Immature natural killer cell (primary cell): ENCODE data around the gene SPAG4. TPM values are rescaled to one million over a fixed set of nuclear protein-coding genes. Genes with fewer than 3 reads are reported as not detected.
A peak's percentile ranks its signal among the peaks of the same experiment; 100 is the strongest.

Source experiments
- DNase-seq, 3 donors: peaks; one replicate each; pipeline ENCODE4 v3.0.0; 2022; ENCODE audit warnings: mixed read lengths in 1 of 3
- H3K27ac Mint-ChIP-seq, 6 donors: one replicate each; pipeline ENCODE4 v1.8.0; 2020; ENCODE audit warnings: mixed read lengths in 6 of 6, mild to moderate bottlenecking in 5 of 6, inconsistent platforms in 4 of 6, moderate library complexity in 3 of 6
- H3K27me3 Mint-ChIP-seq, 3 donors: one replicate each; pipeline ENCODE4 v1.8.0; 2020 to 2021; ENCODE audit warnings: low read depth in 3 of 3, mild to moderate bottlenecking in 3 of 3, mixed read lengths in 3 of 3, moderate library complexity in 3 of 3, inconsistent platforms in 1 of 3
- H3K36me3 Mint-ChIP-seq, 3 donors: one replicate each; pipeline ENCODE4 v1.8.0; 2020; ENCODE audit warnings: mixed read lengths in 3 of 3, inconsistent platforms in 2 of 3, mild to moderate bottlenecking in 2 of 3
- H3K4me1 Mint-ChIP-seq, 2 donors: one replicate each; pipeline ENCODE4 v1.8.0; 2020; ENCODE audit warnings: inconsistent platforms in 2 of 2, mild to moderate bottlenecking in 2 of 2, mixed read lengths in 2 of 2, moderate library complexity in 1 of 2
- H3K4me3 Mint-ChIP-seq, 5 donors: one replicate each; pipeline ENCODE4 v1.8.0; 2020; ENCODE audit warnings: mild to moderate bottlenecking in 5 of 5, mixed read lengths in 5 of 5, inconsistent platforms in 3 of 5, moderate library complexity in 3 of 5
- H3K9me3 Mint-ChIP-seq, 6 donors: one replicate each; pipeline ENCODE4 v1.8.0; 2020; ENCODE audit warnings: mild to moderate bottlenecking in 6 of 6, mixed read lengths in 6 of 6, inconsistent platforms in 4 of 6, moderate library complexity in 3 of 6
- polyA plus RNA-seq, 3 donors: library from polyadenylated mRNA; unstranded; fragments of 300-500 nt; fragmentation: Illumina TruSeq; gene quantifications; one replicate each; pipeline ENCODE4 v1.2.3, GENCODE V29; 2021

The SPAG4 gene
- polyA plus RNA-seq, 3 donors from 2014 or later: 0.56 to 0.89 TPM; not detected in 1

GRCh38 chr20:35587436-35587835, 28.2 kb upstream of the SPAG4 start:
- DNase-seq: no peak
- no peaks in the 10 kb centered on the region for H3K36me3 Mint-ChIP-seq
- no peaks in the 10 kb centered on the region for H3K4me1 Mint-ChIP-seq
- no peak overlapping the region for H3K4me3 Mint-ChIP-seq
- H3K9me3 Mint-ChIP-seq: peaks cover 0 to 3% (median 0%) of the 10 kb centered on the region in 6 donors
- no peak overlapping the region for H3K27ac Mint-ChIP-seq
- peaks cover 0 to 4% (median 3%) of the 10 kb centered on the region in 3 donors for H3K27me3 Mint-ChIP-seq

- H3K4me1 Mint-ChIP-seq: no peaks in the 10 kb centered on the region
- no peaks in the 10 kb centered on the region for H3K9me3 Mint-ChIP-seq
- no peaks in the 10 kb centered on the region for H3K36me3 Mint-ChIP-seq
- H3K27me3 Mint-ChIP-seq: peaks cover 0 to 3% (median 2%) of the 10 kb centered on the region in 3 donors
- no peak overlapping the region for H3K4me3 Mint-ChIP-seq
- DNase-seq: no peak
- no peak overlapping the region for H3K27ac Mint-ChIP-seq
Observed at GRCh38 chr20:35588397-35588796, 27.2 kb upstream of the SPAG4 start.

GRCh38 chr20:35592339-35592974, 23.2 kb upstream of the SPAG4 start:
- H3K4me3 Mint-ChIP-seq: no peak overlapping the region
- peaks cover 4 to 7% (median 5%) of the 10 kb centered on the region in 3 donors for H3K27me3 Mint-ChIP-seq
- no peaks in the 10 kb centered on the region for H3K9me3 Mint-ChIP-seq
- no peaks in the 10 kb centered on the region for H3K4me1 Mint-ChIP-seq
- H3K27ac Mint-ChIP-seq: peak overlapping the region in 1 of 6 donors; percentile 43
- H3K36me3 Mint-ChIP-seq: no peaks in the 10 kb centered on the region
- DNase-seq: no peak

- no peak for DNase-seq
- Mint-ChIP-seq H3K36me3 (no peaks in the 10 kb centered on the region), H3K4me1 (no peaks in the 10 kb centered on the region), H3K4me3 (no peak overlapping the region), H3K9me3 (no peaks in the 10 kb centered on the region), H3K27me3 (peaks cover 7 to 14% (median 10%) of the 10 kb centered on the region in 3 donors), H3K27ac (no peak overlapping the region)
Observed at GRCh38 chr20:35595456-35595855, 20.2 kb upstream of the SPAG4 start.

GRCh38 chr20:35595901-35596300, 19.7 kb upstream of the SPAG4 start:
- peaks cover 7 to 18% (median 10%) of the 10 kb centered on the region in 3 donors for H3K27me3 Mint-ChIP-seq
- H3K4me3 Mint-ChIP-seq: no peak overlapping the region
- H3K9me3 Mint-ChIP-seq: no peaks in the 10 kb centered on the region
- no peaks in the 10 kb centered on the region for H3K36me3 Mint-ChIP-seq
- DNase-seq: no peak
- no peak overlapping the region for H3K27ac Mint-ChIP-seq
- H3K4me1 Mint-ChIP-seq: peaks cover 2 to 3% of the 10 kb centered on the region in 2 donors

GRCh38 chr20:35597186-35597585, 18.4 kb upstream of the SPAG4 start:
- DNase-seq: no peak
- no peak overlapping the region for H3K4me3 Mint-ChIP-seq
- no peaks in the 10 kb centered on the region for H3K9me3 Mint-ChIP-seq
- H3K27me3 Mint-ChIP-seq: peaks cover 8 to 18% (median 10%) of the 10 kb centered on the region in 3 donors
- H3K27ac Mint-ChIP-seq: no peak overlapping the region
- peaks cover 9% of the 10 kb centered on the region in 2 donors for H3K4me1 Mint-ChIP-seq
- H3K36me3 Mint-ChIP-seq: no peaks in the 10 kb centered on the region

GRCh38 chr20:35598476-35598875, 17.2 kb upstream of the SPAG4 start:
- no peak overlapping the region for H3K4me3 Mint-ChIP-seq
- peaks cover 8 to 21% (median 12%) of the 10 kb centered on the region in 3 donors for H3K27me3 Mint-ChIP-seq
- no peak for DNase-seq
- no peak overlapping the region for H3K27ac Mint-ChIP-seq
- H3K9me3 Mint-ChIP-seq: no peaks in the 10 kb centered on the region
- no peaks in the 10 kb centered on the region for H3K36me3 Mint-ChIP-seq
- H3K4me1 Mint-ChIP-seq: peaks cover 9% of the 10 kb centered on the region in 2 donors

GRCh38 chr20:35598899-35599775, 16.5 kb upstream of the SPAG4 start:
- Mint-ChIP-seq H3K27ac (peak overlapping the region in 1 of 6 donors; percentile 87), H3K4me1 (peaks cover 9% of the 10 kb centered on the region in 2 donors), H3K4me3 (no peak overlapping the region), H3K27me3 (peaks cover 8 to 21% (median 12%) of the 10 kb centered on the region in 3 donors), H3K9me3 (no peaks in the 10 kb centered on the region), H3K36me3 (no peaks in the 10 kb centered on the region)
- DNase-seq: no peak

- Mint-ChIP-seq H3K27me3 (peaks cover 5 to 18% (median 10%) of the 10 kb centered on the region in 3 donors), H3K9me3 (no peaks in the 10 kb centered on the region), H3K27ac (no peak overlapping the region), H3K36me3 (no peaks in the 10 kb centered on the region), H3K4me3 (no peak overlapping the region), H3K4me1 (peaks cover 9% of the 10 kb centered on the region in 2 donors)
- no peak for DNase-seq
Observed at GRCh38 chr20:35599776-35600120, 15.9 kb upstream of the SPAG4 start.

GRCh38 chr20:35600176-35600992, 15.2 kb upstream of the SPAG4 start:
- H3K36me3 Mint-ChIP-seq: no peaks in the 10 kb centered on the region

GRCh38 chr20:35600993-35601973, 14.3 kb upstream of the SPAG4 start:
- peak overlapping the region; percentile 78 to 83 (median 80) for H3K4me3 Mint-ChIP-seq
- peak; percentile 66 to 76 (median 71) for DNase-seq
- peaks cover 9% of the 10 kb centered on the region in 2 donors for H3K4me1 Mint-ChIP-seq
- peaks cover 5 to 22% (median 10%) of the 10 kb centered on the region in 3 donors for H3K27me3 Mint-ChIP-seq
- H3K36me3 Mint-ChIP-seq: no peaks in the 10 kb centered on the region
- H3K27ac Mint-ChIP-seq: peak overlapping the region in 4 of 6 donors; percentile 29 to 66 (median 46)
- H3K9me3 Mint-ChIP-seq: no peaks in the 10 kb centered on the region

More at GRCh38 chr20:35600176-35600992, 15.2 kb upstream of the SPAG4 start:
- peaks cover 5 to 22% (median 10%) of the 10 kb centered on the region in 3 donors for H3K27me3 Mint-ChIP-seq
- DNase-seq: no peak
- H3K4me3 Mint-ChIP-seq: peak overlapping the region; percentile 51 to 83 (median 80)
- H3K9me3 Mint-ChIP-seq: no peaks in the 10 kb centered on the region
- peak overlapping the region in 2 of 6 donors; percentile 36 to 46 for H3K27ac Mint-ChIP-seq
- peaks cover 9% of the 10 kb centered on the region in 2 donors for H3K4me1 Mint-ChIP-seq

GRCh38 chr20:35601990-35602389, 13.6 kb upstream of the SPAG4 start:
- Mint-ChIP-seq H3K27ac (no peak overlapping the region), H3K27me3 (peaks cover 5 to 20% (median 11%) of the 10 kb centered on the region in 3 donors), H3K36me3 (no peaks in the 10 kb centered on the region), H3K9me3 (no peaks in the 10 kb centered on the region), H3K4me1 (peaks cover 9% of the 10 kb centered on the region in 2 donors), H3K4me3 (peak overlapping the region in 3 of 5 donors; percentile 9 to 51 (median 18))
- DNase-seq: no peak
